ENCODE results near the gene ADIPOR2. TPM values are rescaled to one million over a fixed set of nuclear protein-coding genes. Genes with fewer than 3 reads are reported as not detected.

ADIPOR2 gene
- total RNA-seq, 1 experiment from 2014 or later = 45.3 TPM

- Histone ChIP-seq H3K23me2 (ENCODE audit: insufficient read length, low read depth, low read length, poor library complexity, severe bottlenecking) (no peaks in the 10 kb centered on the region), H4K5ac (ENCODE audit: insufficient read length, low read depth, low read length) (no peak overlapping the region), H4K91ac (ENCODE audit: insufficient read length, low read depth, low read length) (no peak overlapping the region), H3K18ac (ENCODE audit: insufficient read length, low read depth, low read length) (no peak overlapping the region), H3K27me3 (ENCODE audit: insufficient read depth, low read length) (no peaks in the 10 kb centered on the region), H4K8ac (replicated peaks; ENCODE audit: insufficient read length, low read depth, low read length) (no peak overlapping the region), H3K14ac (ENCODE audit: insufficient read depth, low read length) (no peak overlapping the region), H2BK120ac (ENCODE audit: low read depth, low read length, poor library complexity, severe bottlenecking) (no peak overlapping the region), H4K20me1 (ENCODE audit: control insufficient read depth, insufficient read depth, insufficient read length) (no peaks in the 10 kb centered on the region), H3K4me1 (ENCODE audit: insufficient read depth, low read length) (no peaks in the 10 kb centered on the region), H3K9me3 (ENCODE audit: control insufficient read depth, low read depth, low read length) (no peaks in the 10 kb centered on the region), H2BK15ac (ENCODE audit: low read depth, low read length) (no peak overlapping the region), H3K23ac (ENCODE audit: insufficient read length, low read depth, low read length) (no peak overlapping the region), H2AFZ (ENCODE audit: low read length) (no peak overlapping the region), H3T11ph (ENCODE audit: low read length) (no peak overlapping the region), H3K4ac (ENCODE audit: low read depth, low read length) (no peak overlapping the region), H2BK5ac (ENCODE audit: insufficient read length, low read length) (no peak overlapping the region), H2BK12ac (ENCODE audit: insufficient read length, low read depth, low read length) (no peak overlapping the region), H3K56ac (ENCODE audit: insufficient read length, low read depth, low read length) (no peak overlapping the region), H2AK5ac (ENCODE audit: insufficient read length, low read length) (no peak overlapping the region), H3K9ac (ENCODE audit: extremely low read depth, insufficient read length, low read length) (no peak overlapping the region), H2BK20ac (ENCODE audit: low read depth, low read length, poor library complexity, severe bottlenecking) (no peak overlapping the region), H3K79me2 (ENCODE audit: insufficient read depth, low read length) (no peaks in the 10 kb centered on the region), H3K79me1 (ENCODE audit: insufficient read depth, low read depth, low read length, poor library complexity, severe bottlenecking) (no peaks in the 10 kb centered on the region), H3K4me2 (ENCODE audit: insufficient read depth, insufficient read length, low read length) (no peak overlapping the region), H3K27ac (ENCODE audit: insufficient read length, low read depth, low read length) (no peak overlapping the region)
- Mint-ChIP-seq H3K27me3 (ENCODE audit: low read depth) (no peaks in the 10 kb centered on the region; the same call in 1 of the 2 replicates), H3K27ac (no peak overlapping the region), H3K9me3 (0 out of 5 replicates have a peak, but pooled peaks cover 0 to 2% of the 10 kb centered on the region in 2 experiments), H3K4me1 (peaks cover 7 to 9% of the 10 kb centered on the region in 2 experiments; a peak in 2 of 4 replicates), H3K36me3 (ENCODE audit: insufficient read depth in 1 of 3, low read depth in 3 of 3) (no peaks in the 10 kb centered on the region), H3K4me3 (no peak overlapping the region)
- no peak for TF ChIP-seq CTCF (conservative IDR thresholded peaks at IDR 0.05)
- no CpG with 5 or more reads among the region's 7 CpGs for WGBS (ENCODE audit: extremely low coverage, insufficient read length, low lambda C conversion rate)
- DNase-seq = no peak
These were observed 9.9 kb upstream of the ADIPOR2 start for GRCh38 chr12:1680804-1681492.
